ENCODE results near the gene C1R.

GRCh38 chr12:7123806-7124522, 31.7 kb upstream of the C1R start:
- TF ChIP-seq CTCF (conservative IDR thresholded peaks at IDR 0.05 in 1 of 2, IDR thresholded peaks at IDR 0.05 in 1 of 2; ENCODE audit: extremely low read depth in 1 of 2, insufficient read depth in 1 of 2, low read depth in 1 of 2, low read length in 2 of 2) (no peak), EZH2 (IDR thresholded peaks at IDR 0.05; ENCODE audit: borderline replicate concordance, low read length) (no peak)

Data from mammary epithelial cell (primary cell).